ENCODE measurements around the gene TMEFF2. TPM values are rescaled to one million over a fixed set of nuclear protein-coding genes. Genes with fewer than 3 reads are reported as not detected.

The TMEFF2 gene
- polyA plus RNA-seq, 1 of the 3 experiments (the other 2 are of a cell fraction): 5.4 TPM

DNA sequence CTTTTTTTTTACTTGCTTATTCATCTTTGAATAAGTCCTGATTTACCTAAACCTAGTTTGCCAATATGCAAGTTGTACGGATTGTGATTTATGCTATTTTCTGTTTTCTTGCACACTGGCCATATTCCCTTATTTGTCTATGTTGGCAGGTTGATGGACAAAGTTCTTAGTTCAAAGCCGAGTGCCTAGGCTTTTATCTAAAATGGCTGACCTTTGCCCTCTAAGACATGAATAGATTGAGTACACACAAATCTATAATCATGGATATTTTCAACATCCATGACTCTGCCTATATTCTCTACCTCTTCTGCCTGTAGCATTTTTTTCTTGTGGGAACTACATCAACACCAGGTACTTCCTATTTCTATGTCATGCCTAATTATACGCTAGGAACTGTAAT, 171.7 kb downstream of the TMEFF2 start:
- no peak overlapping the region for H2AFZ ChIP-seq (ENCODE audit: low read depth)
- WGBS (ENCODE audit: low lambda C conversion rate): 86% methylated on average over 3 of the region's 3 CpGs
- no peak for DNase-seq
- H3K9me3 ChIP-seq: no peaks in the 10 kb centered on the region
- no peak overlapping the region for H3K4me3 ChIP-seq (ENCODE audit: low read depth in 2 of 2, low read length in 1 of 2)
- H3K27ac ChIP-seq (ENCODE audit: low read depth in 2 of 2, low read length in 1 of 2): no peak overlapping the region
- H3K4me1 ChIP-seq (ENCODE audit: control insufficient read depth in 1 of 2, insufficient read depth in 2 of 2, low read depth in 1 of 2, low read length in 1 of 2): no peaks in the 10 kb centered on the region
- no peaks in the 10 kb centered on the region for H3K9me2 ChIP-seq
- no peaks in the 10 kb centered on the region for H3K27me3 ChIP-seq (ENCODE audit: insufficient read depth)
- ChIA-PET POLR2A (no interaction called here), CTCF (no interaction called here)
- TF ChIP-seq TAF1 (IDR thresholded peaks at IDR 0.05; ENCODE audit: borderline replicate concordance, low read depth, low read length) (no peak), GABPA (IDR thresholded peaks at IDR 0.05; ENCODE audit: low read depth) (no peak), TCF12 (IDR thresholded peaks at IDR 0.05) (no peak), TEAD4 (IDR thresholded peaks at IDR 0.05; ENCODE audit: borderline replicate concordance, insufficient read depth) (no peak), NFIC (IDR thresholded peaks at IDR 0.05; ENCODE audit: borderline replicate concordance) (no peak), ELF1 (IDR thresholded peaks at IDR 0.05) (no peak), RFX5 (IDR thresholded peaks at IDR 0.05; ENCODE audit: low read length) (no peak), GATA2 (CRISPR knock-in tag; IDR thresholded peaks at IDR 0.05) (no peak), RAD21 (IDR thresholded peaks at IDR 0.05; ENCODE audit: low read length) (no peak), POLR2AphosphoS5 (IDR thresholded peaks at IDR 0.05; ENCODE audit: low read depth, low read length) (no peak), SIN3A (IDR thresholded peaks at IDR 0.05; ENCODE audit: borderline replicate concordance, low read depth, low read length) (no peak), FOXM1 (IDR thresholded peaks at IDR 0.05; ENCODE audit: low read depth) (no peak), SMC3 (IDR thresholded peaks at IDR 0.05; ENCODE audit: low read depth, low read length) (no peak), JUND (IDR thresholded peaks at IDR 0.05) (no peak), YY1 (IDR thresholded peaks at IDR 0.05; ENCODE audit: low read depth) (no peak), FOSL2 (IDR thresholded peaks at IDR 0.05; ENCODE audit: borderline replicate concordance, low read depth) (no peak), RXRA (IDR thresholded peaks at IDR 0.05; ENCODE audit: borderline replicate concordance, low read depth) (no peak)
- TF ChIP-seq, protein P1, sequence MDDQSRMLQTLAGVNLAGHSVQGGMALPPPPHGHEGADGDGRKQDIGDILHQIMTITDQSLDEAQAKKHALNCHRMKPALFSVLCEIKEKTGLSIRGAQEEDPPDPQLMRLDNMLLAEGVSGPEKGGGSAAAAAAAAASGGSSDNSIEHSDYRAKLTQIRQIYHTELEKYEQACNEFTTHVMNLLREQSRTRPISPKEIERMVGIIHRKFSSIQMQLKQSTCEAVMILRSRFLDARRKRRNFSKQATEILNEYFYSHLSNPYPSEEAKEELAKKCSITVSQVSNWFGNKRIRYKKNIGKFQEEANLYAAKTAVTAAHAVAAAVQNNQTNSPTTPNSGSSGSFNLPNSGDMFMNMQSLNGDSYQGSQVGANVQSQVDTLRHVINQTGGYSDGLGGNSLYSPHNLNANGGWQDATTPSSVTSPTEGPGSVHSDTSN (IDR thresholded peaks at IDR 0.05): no peak
- TF ChIP-seq, protein P2, sequence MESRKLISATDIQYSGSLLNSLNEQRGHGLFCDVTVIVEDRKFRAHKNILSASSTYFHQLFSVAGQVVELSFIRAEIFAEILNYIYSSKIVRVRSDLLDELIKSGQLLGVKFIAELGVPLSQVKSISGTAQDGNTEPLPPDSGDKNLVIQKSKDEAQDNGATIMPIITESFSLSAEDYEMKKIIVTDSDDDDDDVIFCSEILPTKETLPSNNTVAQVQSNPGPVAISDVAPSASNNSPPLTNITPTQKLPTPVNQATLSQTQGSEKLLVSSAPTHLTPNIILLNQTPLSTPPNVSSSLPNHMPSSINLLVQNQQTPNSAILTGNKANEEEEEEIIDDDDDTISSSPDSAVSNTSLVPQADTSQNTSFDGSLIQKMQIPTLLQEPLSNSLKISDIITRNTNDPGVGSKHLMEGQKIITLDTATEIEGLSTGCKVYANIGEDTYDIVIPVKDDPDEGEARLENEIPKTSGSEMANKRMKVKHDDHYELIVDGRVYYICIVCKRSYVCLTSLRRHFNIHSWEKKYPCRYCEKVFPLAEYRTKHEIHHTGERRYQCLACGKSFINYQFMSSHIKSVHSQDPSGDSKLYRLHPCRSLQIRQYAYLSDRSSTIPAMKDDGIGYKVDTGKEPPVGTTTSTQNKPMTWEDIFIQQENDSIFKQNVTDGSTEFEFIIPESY (IDR thresholded peaks at IDR 0.05; ENCODE audit: borderline replicate concordance, low read depth): no peak
- TF ChIP-seq, protein P3, sequence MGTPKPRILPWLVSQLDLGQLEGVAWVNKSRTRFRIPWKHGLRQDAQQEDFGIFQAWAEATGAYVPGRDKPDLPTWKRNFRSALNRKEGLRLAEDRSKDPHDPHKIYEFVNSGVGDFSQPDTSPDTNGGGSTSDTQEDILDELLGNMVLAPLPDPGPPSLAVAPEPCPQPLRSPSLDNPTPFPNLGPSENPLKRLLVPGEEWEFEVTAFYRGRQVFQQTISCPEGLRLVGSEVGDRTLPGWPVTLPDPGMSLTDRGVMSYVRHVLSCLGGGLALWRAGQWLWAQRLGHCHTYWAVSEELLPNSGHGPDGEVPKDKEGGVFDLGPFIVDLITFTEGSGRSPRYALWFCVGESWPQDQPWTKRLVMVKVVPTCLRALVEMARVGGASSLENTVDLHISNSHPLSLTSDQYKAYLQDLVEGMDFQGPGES (IDR thresholded peaks at IDR 0.05; ENCODE audit: low read depth, low read length): no peak
- H3K79me2 ChIP-seq (ENCODE audit: insufficient read depth): no peaks in the 10 kb centered on the region
- H3F3A ChIP-seq (replicated peaks; ENCODE audit: insufficient read depth): no peaks in the 10 kb centered on the region
- no peak overlapping the region for H3K4me2 ChIP-seq
- no peaks in the 10 kb centered on the region for H3K36me3 ChIP-seq (replicated peaks in 1 of 2; ENCODE audit: control insufficient read depth in 1 of 2, insufficient read depth in 2 of 2, low read length in 1 of 2)
- no peaks in the 10 kb centered on the region for H4K20me1 ChIP-seq (ENCODE audit: insufficient read depth)
- H3K9ac ChIP-seq: no peak overlapping the region
